ENCODE measurements around the gene FXYD2. TPM values are rescaled to one million over a fixed set of nuclear protein-coding genes. Genes with fewer than 3 reads are reported as not detected.

The FXYD2 gene
- total and polyA plus RNA-seq, 2 of the 13 experiments (the other 11 are each of a cell fraction or from before 2014, with no cell fraction given): 45.9 to 106 TPM

DNA sequence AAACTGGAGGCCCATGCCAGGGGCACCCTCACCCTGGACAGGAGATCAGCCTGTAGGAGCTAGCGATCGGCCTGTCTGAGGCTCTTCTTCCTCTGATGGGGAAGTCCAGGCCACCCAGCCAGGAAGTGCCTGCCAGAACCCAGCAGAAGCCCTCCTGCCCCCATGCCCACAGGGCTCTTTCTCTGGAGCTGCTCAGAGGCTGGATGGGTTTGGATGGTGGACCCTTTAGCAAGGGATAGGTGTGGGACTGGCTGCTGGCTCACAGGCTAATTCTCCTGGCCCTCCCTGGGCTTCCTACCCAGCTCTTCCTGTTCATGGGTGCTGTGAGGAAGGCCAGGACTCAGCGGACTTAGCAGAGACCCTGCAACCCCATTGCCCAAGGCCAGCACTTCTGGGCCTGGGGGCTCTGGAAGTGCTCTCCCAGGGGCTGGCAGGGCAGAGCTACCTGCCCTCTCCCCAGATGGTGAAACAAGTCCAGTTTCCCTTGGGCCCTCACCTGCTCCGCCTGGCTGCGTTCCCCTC, 7.6 kb downstream of the FXYD2 start (continued):
- TF ChIP-seq MXD1 (CRISPR knock-in tag; IDR thresholded peaks at IDR 0.05) (no peak), ZNF432 (CRISPR knock-in tag; IDR thresholded peaks at IDR 0.05; ENCODE audit: borderline replicate concordance) (no peak), TAF1 (CRISPR knock-in tag; IDR thresholded peaks at IDR 0.05) (no peak), RXRB (CRISPR knock-in tag; IDR thresholded peaks at IDR 0.05; ENCODE audit: borderline replicate concordance) (no peak), NPAS2 (CRISPR knock-in tag; IDR thresholded peaks at IDR 0.05; ENCODE audit: borderline replicate concordance) (no peak), GTF2F1 (IDR thresholded peaks at IDR 0.05; ENCODE audit: low read length) (no peak), ZNF781 (CRISPR knock-in tag; IDR thresholded peaks at IDR 0.05; ENCODE audit: borderline replicate concordance, not compliant biosample characterization) (no peak), NR2F1 (CRISPR knock-in tag; IDR thresholded peaks at IDR 0.05) (no peak), MEIS2 (CRISPR knock-in tag; IDR thresholded peaks at IDR 0.05) (0 out of 2 replicates have a peak, but pooled peaks have one; percentile 20), ZFP1 (CRISPR knock-in tag; IDR thresholded peaks at IDR 0.05) (no peak), ZNF512 (CRISPR knock-in tag; IDR thresholded peaks at IDR 0.05) (no peak), GABPB1 (CRISPR knock-in tag; IDR thresholded peaks at IDR 0.05) (no peak), ZNF788 (CRISPR knock-in tag; IDR thresholded peaks at IDR 0.05; ENCODE audit: borderline replicate concordance) (no peak), KLF6 (CRISPR knock-in tag; IDR thresholded peaks at IDR 0.05) (no peak), SOX6 (IDR thresholded peaks at IDR 0.05) (no peak), SOX6 (CRISPR knock-in tag; IDR thresholded peaks at IDR 0.05) (no peak), ELF4 (CRISPR knock-in tag; IDR thresholded peaks at IDR 0.05; ENCODE audit: borderline replicate concordance) (no peak), YEATS2 (CRISPR knock-in tag; IDR thresholded peaks at IDR 0.05; ENCODE audit: borderline replicate concordance) (no peak), TEAD2 (CRISPR knock-in tag; IDR thresholded peaks at IDR 0.05) (no peak), ZNF639 (CRISPR knock-in tag; conservative IDR thresholded peaks at IDR 0.05) (no peak), ZNF549 (CRISPR knock-in tag; IDR thresholded peaks at IDR 0.05) (no peak), ZNF672 (CRISPR knock-in tag; IDR thresholded peaks at IDR 0.05) (no peak), PPARG (CRISPR knock-in tag; conservative IDR thresholded peaks at IDR 0.05) (no peak), FOXK2 (IDR thresholded peaks at IDR 0.05) (no peak), NCOR1 (IDR thresholded peaks at IDR 0.05; ENCODE audit: borderline replicate concordance, low read length) (no peak), HNRNPH1 (optimal IDR thresholded peaks at IDR 0.05; ENCODE audit: low read depth, low read length) (peak; percentile 74), ZBTB21 (CRISPR knock-in tag; IDR thresholded peaks at IDR 0.05) (no peak), PTBP1 (IDR thresholded peaks at IDR 0.05; ENCODE audit: low read depth, low read length, poor library complexity, severe bottlenecking) (no peak)
- TF ChIP-seq, protein P1, sequence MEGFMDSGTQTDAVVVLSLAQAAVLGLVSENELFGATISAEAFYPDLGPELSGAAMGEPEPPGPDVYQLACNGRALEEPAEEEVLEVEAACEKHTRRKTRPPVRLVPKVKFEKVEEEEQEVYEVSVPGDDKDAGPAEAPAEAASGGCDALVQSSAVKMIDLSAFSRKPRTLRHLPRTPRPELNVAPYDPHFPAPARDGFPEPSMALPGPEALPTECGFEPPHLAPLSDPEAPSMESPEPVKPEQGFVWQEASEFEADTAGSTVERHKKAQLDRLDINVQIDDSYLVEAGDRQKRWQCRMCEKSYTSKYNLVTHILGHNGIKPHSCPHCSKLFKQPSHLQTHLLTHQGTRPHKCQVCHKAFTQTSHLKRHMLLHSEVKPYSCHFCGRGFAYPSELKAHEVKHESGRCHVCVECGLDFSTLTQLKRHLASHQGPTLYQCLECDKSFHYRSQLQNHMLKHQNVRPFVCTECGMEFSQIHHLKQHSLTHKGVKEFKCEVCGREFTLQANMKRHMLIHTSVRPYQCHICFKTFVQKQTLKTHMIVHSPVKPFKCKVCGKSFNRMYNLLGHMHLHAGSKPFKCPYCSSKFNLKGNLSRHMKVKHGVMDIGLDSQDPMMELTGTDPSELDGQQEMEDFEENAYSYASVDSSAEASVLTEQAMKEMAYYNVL (CRISPR knock-in tag; IDR thresholded peaks at IDR 0.05; ENCODE audit: borderline replicate concordance): no peak

All from HepG2 (cell line).